Neural progenitor cell (in vitro differentiated cells): ENCODE results near the gene SV2B. TPM values are rescaled to one million over a fixed set of nuclear protein-coding genes. Genes with fewer than 3 reads are reported as not detected.

Source experiments
- DNase-seq: peaks from one replicate; pipeline ENCODE4 v3.0.0-alpha.2; 2016; ENCODE audit warnings: low spot score
- H2AFZ ChIP-seq: fragments of 200-600 bp; sonication (generic); replicated peaks from 2 replicates; pipeline ENCODE4 v1.6.1; 2016; ENCODE audit warnings: antibody characterized with exemption
- H3F3A ChIP-seq: fragments of 200-600 bp; sonication (generic); 2 replicates; pipeline ENCODE4 v1.6.1; 2016; ENCODE audit warnings: antibody characterized with exemption, low read depth
- H3K27ac ChIP-seq: fragments of 200-600 bp; sonication (generic); 2 replicates; pipeline ENCODE4 v1.5.1; 2016; ENCODE audit warnings: mild to moderate bottlenecking
- H3K27me3 ChIP-seq: fragments of 200-600 bp; sonication (generic); 2 replicates; pipeline ENCODE4 v1.6.1; 2016; ENCODE audit warnings: mild to moderate bottlenecking, moderate library complexity
- H3K36me3 ChIP-seq: fragments of 200-600 bp; sonication (generic); 2 replicates; pipeline ENCODE4 v1.5.1; 2016
- H3K4me1 ChIP-seq: fragments of 200-600 bp; sonication (generic); 2 replicates; pipeline ENCODE4 v1.6.1; 2016; ENCODE audit warnings: mixed run types
- H3K4me2 ChIP-seq: fragments of 200-600 bp; sonication (generic); 2 replicates; pipeline ENCODE4 v1.6.1; 2016
- H3K4me3 ChIP-seq: fragments of 200-600 bp; sonication (generic); 2 replicates; pipeline ENCODE4 v1.5.1; 2016
- H3K79me2 ChIP-seq: fragments of 200-600 bp; sonication (generic); 2 replicates; pipeline ENCODE4 v1.6.1; 2016; ENCODE audit warnings: low read depth
- H3K9ac ChIP-seq: fragments of 200-600 bp; sonication (generic); 2 replicates; pipeline ENCODE4 v1.6.1; 2016
- H3K9me3 ChIP-seq: fragments of 200-600 bp; sonication (generic); 2 replicates; pipeline ENCODE4 v1.5.1; 2016; ENCODE audit warnings: low read depth
- H4K20me1 ChIP-seq: fragments of 200-600 bp; sonication (generic); 2 replicates; pipeline ENCODE4 v1.6.1; 2016; ENCODE audit warnings: low read depth
- H3K27ac Mint-ChIP-seq: 3 replicates; pipeline ENCODE4 v1.8.0; 2021; ENCODE audit warnings: mixed read lengths
- H3K27me3 Mint-ChIP-seq: 2 replicates; pipeline ENCODE4 v1.8.0; 2022; ENCODE audit warnings: low read depth, mild to moderate bottlenecking, inconsistent platforms, moderate library complexity, mixed read lengths; ENCODE audit not compliant: insufficient read depth
- H3K36me3 Mint-ChIP-seq: 3 replicates; pipeline ENCODE4 v1.8.0; 2021; ENCODE audit warnings: mixed read lengths
- H3K4me1 Mint-ChIP-seq: 3 replicates; pipeline ENCODE4 v1.8.0; 2021; ENCODE audit warnings: mixed read lengths
- H3K4me3 Mint-ChIP-seq: 3 replicates; pipeline ENCODE4 v1.8.0; 2021; ENCODE audit warnings: mild to moderate bottlenecking, moderate library complexity, mixed read lengths
- H3K9me3 Mint-ChIP-seq: 3 replicates; pipeline ENCODE4 v1.8.0; 2020; ENCODE audit warnings: mixed read lengths
- EZH2 ChIP-seq: fragments of 200-600 bp; sonication (generic); IDR thresholded peaks from 2 replicates; pipeline ENCODE4 v1.6.1; 2017; ENCODE audit warnings: antibody characterized with exemption, mild to moderate bottlenecking, moderate library complexity
- EZH2phosphoT487 ChIP-seq: fragments of 200-600 bp; sonication (generic); IDR thresholded peaks from 2 replicates; pipeline ENCODE4 v1.6.1; 2017; ENCODE audit warnings: antibody characterized with exemption
- total RNA-seq: library from RNA; depleted of rRNA; stranded (reverse); fragments of >200 nt; gene quantifications from 2 replicates; pipeline ENCODE4 v1.2.3, GENCODE V29; 2015; ENCODE audit warnings: low replicate concordance
- TF ChIP-seq, protein P1 (sequence below): fragments of 200-600 bp; sonication (generic); IDR thresholded peaks from 2 replicates; pipeline ENCODE4 v1.5.1; 2017; ENCODE audit warnings: antibody characterized with exemption, mild to moderate bottlenecking

Gene SV2B
- total RNA-seq, 1 donor from 2014 or later: 0.02 TPM

DNA sequence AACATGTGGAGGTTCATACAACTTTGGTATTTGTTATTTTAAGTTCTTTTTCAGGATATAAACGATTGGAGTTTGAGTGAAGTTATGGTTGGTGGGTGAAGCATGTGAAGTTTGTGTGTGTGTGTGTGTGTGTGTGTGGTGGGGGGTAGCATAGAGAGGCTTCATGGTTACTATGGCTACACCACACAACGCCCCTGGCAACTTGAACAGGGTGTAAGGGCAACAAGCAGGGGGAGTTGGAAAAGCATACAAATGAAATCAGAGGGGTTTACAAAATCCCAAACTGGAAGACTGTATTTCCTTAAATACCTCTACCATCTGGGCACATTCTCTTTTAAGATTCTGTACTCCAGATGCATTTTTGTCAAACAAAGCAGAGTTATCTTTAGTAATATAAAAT, 207.5 kb downstream of the SV2B start:
- Histone ChIP-seq H3F3A (no peaks in the 10 kb centered on the region), H3K4me3 (no peak overlapping the region), H3K79me2 (no peaks in the 10 kb centered on the region), H3K4me1 (no peaks in the 10 kb centered on the region), H3K36me3 (no peaks in the 10 kb centered on the region), H3K27me3 (peaks cover 14% of the 10 kb centered on the region), H3K9me3 (no peaks in the 10 kb centered on the region), H3K9ac (no peak overlapping the region), H3K27ac (no peak overlapping the region), H4K20me1 (no peaks in the 10 kb centered on the region), H3K4me2 (no peak overlapping the region), H2AFZ (no peak overlapping the region)
- H3K27ac Mint-ChIP-seq: peak overlapping the region; percentile 0
- no peak overlapping the region for H3K4me3 Mint-ChIP-seq
- H3K9me3 Mint-ChIP-seq: no peaks in the 10 kb centered on the region
- peaks cover 7% of the 10 kb centered on the region for H3K27me3 Mint-ChIP-seq
- no peaks in the 10 kb centered on the region for H3K36me3 Mint-ChIP-seq
- TF ChIP-seq EZH2 (no peak), EZH2phosphoT487 (no peak)
- TF ChIP-seq, protein P1, sequence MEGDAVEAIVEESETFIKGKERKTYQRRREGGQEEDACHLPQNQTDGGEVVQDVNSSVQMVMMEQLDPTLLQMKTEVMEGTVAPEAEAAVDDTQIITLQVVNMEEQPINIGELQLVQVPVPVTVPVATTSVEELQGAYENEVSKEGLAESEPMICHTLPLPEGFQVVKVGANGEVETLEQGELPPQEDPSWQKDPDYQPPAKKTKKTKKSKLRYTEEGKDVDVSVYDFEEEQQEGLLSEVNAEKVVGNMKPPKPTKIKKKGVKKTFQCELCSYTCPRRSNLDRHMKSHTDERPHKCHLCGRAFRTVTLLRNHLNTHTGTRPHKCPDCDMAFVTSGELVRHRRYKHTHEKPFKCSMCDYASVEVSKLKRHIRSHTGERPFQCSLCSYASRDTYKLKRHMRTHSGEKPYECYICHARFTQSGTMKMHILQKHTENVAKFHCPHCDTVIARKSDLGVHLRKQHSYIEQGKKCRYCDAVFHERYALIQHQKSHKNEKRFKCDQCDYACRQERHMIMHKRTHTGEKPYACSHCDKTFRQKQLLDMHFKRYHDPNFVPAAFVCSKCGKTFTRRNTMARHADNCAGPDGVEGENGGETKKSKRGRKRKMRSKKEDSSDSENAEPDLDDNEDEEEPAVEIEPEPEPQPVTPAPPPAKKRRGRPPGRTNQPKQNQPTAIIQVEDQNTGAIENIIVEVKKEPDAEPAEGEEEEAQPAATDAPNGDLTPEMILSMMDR: no peak
- DNase-seq: no peak
- H3K4me1 Mint-ChIP-seq: peaks cover 29% of the 10 kb centered on the region

DNA sequence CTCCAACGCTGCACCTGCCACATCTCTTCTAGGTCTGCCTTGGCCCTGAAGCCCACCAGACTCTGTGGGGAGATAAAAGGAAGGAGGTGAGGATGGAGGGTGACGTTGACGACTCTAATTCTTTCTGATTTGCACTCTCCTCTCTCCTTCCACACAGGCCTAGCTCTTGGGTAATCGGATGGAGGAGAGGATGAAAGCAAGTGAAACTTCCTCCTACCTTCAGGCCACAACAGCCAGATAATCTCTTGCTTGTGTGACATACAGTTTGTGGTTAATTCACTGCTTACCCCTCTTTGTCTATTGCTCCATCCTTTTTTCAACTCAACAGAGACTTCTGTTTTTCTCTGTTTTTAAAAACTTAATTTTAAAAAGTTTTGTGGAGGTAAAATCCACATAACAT, 208.1 kb downstream of the SV2B start:
- H3K27ac ChIP-seq: no peak overlapping the region
- no peaks in the 10 kb centered on the region for H3K79me2 ChIP-seq
- Mint-ChIP-seq H3K9me3 (no peaks in the 10 kb centered on the region), H3K36me3 (no peaks in the 10 kb centered on the region), H3K27me3 (peaks cover 7% of the 10 kb centered on the region), H3K27ac (peak overlapping the region; percentile 69), H3K4me1 (peaks cover 27% of the 10 kb centered on the region), H3K4me3 (no peak overlapping the region)
- no peak for DNase-seq
- H3K9ac ChIP-seq: no peak overlapping the region
- H3K4me1 ChIP-seq: no peaks in the 10 kb centered on the region
- no peak overlapping the region for H3K4me2 ChIP-seq
- no peak for TF ChIP-seq EZH2
- TF ChIP-seq, protein P1: no peak
- peaks cover 11% of the 10 kb centered on the region for H3K27me3 ChIP-seq
- no peaks in the 10 kb centered on the region for H3F3A ChIP-seq
- H3K36me3 ChIP-seq: no peaks in the 10 kb centered on the region
- H3K4me3 ChIP-seq: no peak overlapping the region
- peak overlapping the region; percentile 67 for H2AFZ ChIP-seq
- H3K9me3 ChIP-seq: no peaks in the 10 kb centered on the region
- H4K20me1 ChIP-seq: no peaks in the 10 kb centered on the region

DNA sequence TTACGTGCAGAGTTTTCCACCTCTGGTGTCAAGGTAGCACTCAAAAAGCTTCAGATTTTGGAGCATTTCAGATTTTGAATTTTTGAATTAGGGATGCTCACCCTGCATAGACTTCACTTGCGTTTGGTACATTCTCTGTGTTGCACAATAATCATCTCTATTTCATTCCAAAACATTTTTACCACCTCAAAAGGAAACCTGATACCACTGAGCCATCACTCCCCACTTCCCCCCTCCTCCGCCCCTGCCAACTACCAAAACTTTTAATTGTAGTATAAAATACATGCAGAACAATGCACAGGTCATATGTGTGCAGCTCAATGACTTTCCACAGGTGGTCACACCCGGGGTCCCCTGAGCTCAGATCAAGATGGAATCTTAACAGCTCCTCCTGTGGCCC, 208.8 kb downstream of the SV2B start:
- H3K4me1 ChIP-seq: no peaks in the 10 kb centered on the region
- peaks cover 27% of the 10 kb centered on the region for H3K4me1 Mint-ChIP-seq
- no peak for DNase-seq
- no peak overlapping the region for H3K4me3 ChIP-seq
- no peak overlapping the region for H3K27ac Mint-ChIP-seq
- H3K9me3 Mint-ChIP-seq: no peaks in the 10 kb centered on the region
- TF ChIP-seq EZH2 (no peak), EZH2phosphoT487 (no peak)
- TF ChIP-seq, protein P1: no peak
- no peak overlapping the region for H3K4me3 Mint-ChIP-seq
- no peaks in the 10 kb centered on the region for H3K36me3 ChIP-seq
- H4K20me1 ChIP-seq: no peaks in the 10 kb centered on the region
- no peaks in the 10 kb centered on the region for H3K36me3 Mint-ChIP-seq
- H3F3A ChIP-seq: no peaks in the 10 kb centered on the region
- H3K9me3 ChIP-seq: no peaks in the 10 kb centered on the region
- peaks cover 4% of the 10 kb centered on the region for H3K27me3 ChIP-seq
- no peak overlapping the region for H3K9ac ChIP-seq
- H3K27me3 Mint-ChIP-seq: peaks cover 7% of the 10 kb centered on the region
- no peak overlapping the region for H2AFZ ChIP-seq
- H3K27ac ChIP-seq: no peak overlapping the region
- no peaks in the 10 kb centered on the region for H3K79me2 ChIP-seq
- H3K4me2 ChIP-seq: no peak overlapping the region

DNA sequence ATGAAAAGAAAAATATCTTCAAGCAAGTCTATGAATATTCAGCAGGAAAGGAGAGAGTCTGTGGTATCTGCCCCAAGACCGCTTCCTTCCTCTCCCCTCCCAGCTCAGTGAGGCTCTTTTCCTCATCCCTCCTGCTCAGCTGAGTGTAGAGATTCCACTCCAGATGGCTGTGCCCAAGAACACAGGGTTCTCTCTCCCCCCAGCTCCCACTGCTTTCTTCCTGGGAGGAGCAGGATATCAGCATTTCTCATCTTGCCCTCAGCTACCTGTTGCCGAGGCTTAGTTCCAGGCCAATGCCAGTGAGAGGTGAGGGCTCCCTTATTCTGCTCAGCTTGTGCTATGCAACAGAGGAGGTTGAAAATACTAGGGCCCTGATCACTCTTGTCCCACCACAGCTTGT, 211.9 kb downstream of the SV2B start:
- no peak for TF ChIP-seq EZH2phosphoT487
- TF ChIP-seq, protein P1: no peak
- TF ChIP-seq EZH2: no peak
- Mint-ChIP-seq H3K27ac (no peak overlapping the region), H3K4me1 (peaks cover 26% of the 10 kb centered on the region), H3K4me3 (no peak overlapping the region), H3K9me3 (no peaks in the 10 kb centered on the region), H3K36me3 (no peaks in the 10 kb centered on the region), H3K27me3 (peaks cover 2% of the 10 kb centered on the region)
- H4K20me1 ChIP-seq: no peaks in the 10 kb centered on the region
- H3K4me3 ChIP-seq: no peak overlapping the region
- no peak overlapping the region for H3K27ac ChIP-seq
- no peaks in the 10 kb centered on the region for H3K36me3 ChIP-seq
- H3K9me3 ChIP-seq: no peaks in the 10 kb centered on the region
- H3K4me2 ChIP-seq: no peak overlapping the region
- no peak overlapping the region for H2AFZ ChIP-seq
- H3K4me1 ChIP-seq: no peaks in the 10 kb centered on the region
- DNase-seq: no peak
- no peaks in the 10 kb centered on the region for H3K27me3 ChIP-seq
- no peaks in the 10 kb centered on the region for H3K79me2 ChIP-seq
- no peaks in the 10 kb centered on the region for H3F3A ChIP-seq
- H3K9ac ChIP-seq: no peak overlapping the region
